ENCODE results near the gene KCNIP4.

The KCNIP4 gene

DNA sequence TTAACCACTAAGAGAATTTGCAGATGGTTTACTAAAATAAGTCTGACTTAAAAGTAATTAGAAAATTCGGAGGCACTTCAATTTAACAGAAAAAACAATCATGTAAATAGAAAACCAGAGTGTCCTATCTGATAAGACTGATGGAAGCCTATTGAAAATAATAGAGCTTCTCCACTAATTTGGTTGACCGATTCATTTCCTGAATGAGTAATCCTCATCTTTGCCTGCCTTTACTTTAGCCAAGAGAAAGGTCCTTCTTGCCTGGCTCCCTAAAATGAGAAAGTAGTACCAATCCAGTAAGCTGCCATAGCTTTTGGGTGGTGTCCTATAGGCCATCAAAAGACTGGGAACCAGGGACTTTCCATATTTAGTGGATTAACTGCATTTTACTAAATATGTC, 48.4 kb downstream of the KCNIP4 start:
- DNase-seq, result no peak

DNA sequence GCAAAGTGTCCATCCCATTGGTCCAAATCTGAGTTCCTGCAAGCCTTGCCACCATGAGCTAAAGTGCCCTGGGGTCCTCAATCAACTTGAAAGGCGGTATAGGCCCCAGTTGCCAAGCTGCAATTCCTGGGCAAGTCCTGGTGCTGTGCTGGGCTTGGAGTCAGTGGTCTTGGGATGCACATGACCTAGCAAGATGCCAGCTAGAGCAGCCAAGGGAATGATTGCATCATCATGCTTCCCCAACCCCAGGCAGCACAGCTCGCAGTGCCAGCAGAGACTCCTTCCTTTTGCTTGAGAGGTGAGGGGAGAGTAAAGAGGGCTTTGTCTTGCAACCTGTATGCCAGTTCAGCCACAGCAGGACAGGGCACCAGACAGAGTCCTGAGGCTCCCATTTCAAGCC, 50.5 kb downstream of the KCNIP4 start:
- no peak for DNase-seq

DNA sequence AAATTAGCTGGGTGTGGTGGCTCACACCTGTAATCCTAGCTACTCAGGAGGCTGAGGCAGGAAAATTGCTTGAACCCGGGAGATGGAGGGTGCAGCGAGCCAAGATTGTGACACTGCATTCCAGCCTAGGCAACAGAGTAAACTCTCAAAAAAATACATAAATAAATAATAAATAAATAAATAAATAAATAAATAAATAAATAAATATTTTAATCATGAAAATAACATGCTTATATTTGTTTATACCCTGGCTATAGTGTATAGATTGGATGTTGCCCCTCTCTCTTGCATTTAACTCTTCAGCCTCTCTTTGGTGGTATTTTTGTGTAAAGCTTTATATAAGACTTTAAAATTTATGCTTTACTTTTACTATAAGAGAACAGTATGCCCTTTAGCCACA, 51.8 kb downstream of the KCNIP4 start:
- no peak for DNase-seq

DNA sequence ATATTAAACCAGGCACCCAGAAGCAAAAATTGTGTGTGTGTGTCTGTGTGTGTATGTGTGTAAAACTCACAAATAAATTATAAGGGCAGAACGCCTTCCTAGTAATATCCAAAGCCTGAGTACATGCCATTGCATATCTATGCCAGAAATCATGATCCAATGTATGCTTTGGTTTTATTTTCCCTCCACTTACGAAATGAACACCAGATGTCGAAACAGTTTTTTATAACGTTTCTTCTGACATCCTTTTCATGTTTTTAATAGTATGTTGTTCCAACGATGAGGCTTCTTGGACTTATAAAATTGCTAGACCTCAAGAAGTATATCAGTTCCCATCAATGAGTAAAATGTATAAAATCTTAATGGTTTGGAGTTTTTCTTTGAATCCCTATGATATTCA, 55.4 kb downstream of the KCNIP4 start:
- DNase-seq, result no peak

DNA sequence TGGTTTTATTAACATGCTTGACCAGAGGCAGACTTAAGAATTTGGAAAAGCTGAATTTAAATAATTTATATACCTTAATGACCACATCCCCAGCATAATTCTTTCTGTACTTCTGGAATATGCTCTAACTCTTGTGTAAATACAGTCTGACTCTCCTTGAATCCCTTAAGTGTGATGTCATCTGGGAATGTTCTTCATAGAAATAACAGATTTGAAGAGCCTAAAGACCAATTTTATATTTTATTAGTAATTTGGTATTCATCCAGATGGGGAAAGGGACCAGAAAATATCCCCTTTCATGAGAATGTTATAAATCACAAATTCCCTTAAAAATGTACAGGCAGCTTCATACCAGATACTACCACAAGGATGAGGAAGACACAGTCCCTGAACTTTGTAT, 58.3 kb downstream of the KCNIP4 start:
- no peak for DNase-seq

DNA sequence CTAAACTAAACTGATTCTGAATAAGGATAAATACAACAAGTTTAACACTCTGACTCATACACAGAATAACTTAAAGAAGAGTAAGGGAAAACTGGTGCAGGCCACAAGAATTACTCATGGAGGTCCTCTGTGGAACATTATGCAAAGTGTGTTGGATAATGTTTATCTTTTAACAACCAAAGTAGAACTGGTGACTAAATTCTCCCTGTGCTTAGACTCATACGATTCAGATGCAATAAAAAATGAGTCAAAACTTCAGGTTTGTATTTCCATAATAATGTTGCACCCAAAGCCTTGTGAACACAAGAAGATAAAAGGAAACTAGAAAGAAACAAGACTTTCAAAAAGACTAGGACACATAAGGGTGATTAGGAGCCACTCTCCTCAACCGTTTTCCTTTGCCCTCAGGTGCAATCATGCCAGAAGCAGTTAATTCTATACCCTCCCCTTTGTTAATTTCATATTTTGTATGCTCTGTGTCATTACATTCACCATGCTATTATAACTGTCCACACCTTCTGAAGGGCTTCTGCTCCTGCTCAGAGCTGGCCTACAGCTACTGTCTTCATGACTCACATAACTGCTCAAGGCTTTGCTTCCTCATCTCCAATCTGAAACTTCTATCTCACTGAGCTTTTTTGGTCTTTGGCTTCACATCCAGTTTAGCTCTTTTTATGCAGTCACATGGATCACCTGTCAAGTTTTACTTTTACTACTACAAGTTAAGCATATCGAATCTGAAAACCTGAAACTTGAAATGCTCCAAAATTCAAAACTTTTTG, 60.2 kb downstream of the KCNIP4 start:
- no peak for DNase-seq

DNA sequence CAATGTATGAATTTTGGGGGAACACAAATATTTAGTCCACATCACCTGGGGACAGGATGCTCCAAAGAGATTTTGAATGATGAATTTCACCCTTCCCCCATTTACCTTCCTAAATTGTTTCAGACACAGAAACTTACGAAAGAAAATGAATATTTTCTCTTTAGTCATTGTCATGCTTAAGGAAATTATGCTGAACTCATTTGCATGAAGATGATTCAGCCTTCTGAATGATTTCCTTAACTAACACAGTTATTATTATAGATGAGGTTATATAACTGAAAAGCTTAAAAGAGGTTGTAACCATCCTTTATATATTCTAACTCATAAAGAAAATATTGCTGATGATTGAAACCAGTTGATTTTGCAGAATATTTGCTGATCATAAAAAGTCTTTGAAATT, 61.1 kb downstream of the KCNIP4 start:
- no peak for DNase-seq

DNA sequence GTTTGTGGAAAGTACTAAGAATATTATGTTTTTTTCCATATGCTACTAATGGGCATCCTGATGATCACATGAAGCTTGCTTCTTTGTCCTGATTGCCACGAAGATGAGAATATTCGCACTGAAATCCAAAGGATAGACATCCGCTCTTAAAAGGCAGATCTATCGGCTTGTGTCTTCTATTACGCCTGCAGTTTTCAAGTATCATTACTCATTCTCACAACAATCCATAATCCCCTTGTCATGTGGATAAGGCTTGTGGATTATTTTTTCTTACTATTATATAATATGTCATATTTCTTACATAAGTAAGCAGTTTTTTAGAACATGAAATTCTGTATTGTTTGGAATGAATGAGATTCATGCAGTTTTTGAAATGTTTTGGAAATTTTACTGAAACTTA, 62.8 kb downstream of the KCNIP4 start:
- no peak for DNase-seq

DNA sequence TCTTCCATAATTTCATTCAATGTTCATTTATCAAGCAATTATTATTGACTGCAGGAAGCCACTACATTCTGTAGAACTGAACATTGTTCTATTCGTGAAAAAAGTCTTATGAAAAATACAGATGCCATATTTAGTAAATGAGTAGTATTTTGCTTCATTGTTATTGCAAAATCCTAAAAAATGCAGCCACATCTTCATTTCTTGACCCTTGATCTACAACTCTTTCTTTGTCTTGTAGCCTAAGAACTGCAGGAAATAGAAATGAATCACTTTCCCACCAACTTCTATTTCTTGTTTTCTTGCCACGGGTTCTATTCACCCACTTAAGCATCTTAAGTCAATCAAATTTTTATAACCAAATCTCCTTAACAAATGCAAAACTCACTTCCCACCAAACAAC, 63.3 kb downstream of the KCNIP4 start:
- DNase-seq, result no peak

DNA sequence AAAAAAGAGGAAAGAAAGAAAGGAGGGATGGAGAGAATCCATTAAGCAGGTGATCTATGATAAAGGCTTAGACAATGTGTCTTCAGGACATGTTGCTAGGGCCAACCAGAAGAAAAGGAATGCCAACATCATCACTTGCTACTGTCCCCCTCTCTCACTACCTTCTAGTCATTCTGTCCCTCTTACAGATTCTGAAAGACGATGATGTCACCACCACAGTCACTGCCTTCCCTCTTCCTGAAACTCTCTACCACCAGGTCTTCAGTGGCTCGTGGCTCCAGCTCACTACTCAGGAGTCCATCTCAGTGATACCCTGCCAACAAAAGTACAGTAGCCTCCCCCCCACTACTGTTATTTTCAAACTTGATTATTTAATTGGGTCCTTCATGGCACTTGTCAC, 64.0 kb downstream of the KCNIP4 start:
- DNase-seq, result no peak

DNA sequence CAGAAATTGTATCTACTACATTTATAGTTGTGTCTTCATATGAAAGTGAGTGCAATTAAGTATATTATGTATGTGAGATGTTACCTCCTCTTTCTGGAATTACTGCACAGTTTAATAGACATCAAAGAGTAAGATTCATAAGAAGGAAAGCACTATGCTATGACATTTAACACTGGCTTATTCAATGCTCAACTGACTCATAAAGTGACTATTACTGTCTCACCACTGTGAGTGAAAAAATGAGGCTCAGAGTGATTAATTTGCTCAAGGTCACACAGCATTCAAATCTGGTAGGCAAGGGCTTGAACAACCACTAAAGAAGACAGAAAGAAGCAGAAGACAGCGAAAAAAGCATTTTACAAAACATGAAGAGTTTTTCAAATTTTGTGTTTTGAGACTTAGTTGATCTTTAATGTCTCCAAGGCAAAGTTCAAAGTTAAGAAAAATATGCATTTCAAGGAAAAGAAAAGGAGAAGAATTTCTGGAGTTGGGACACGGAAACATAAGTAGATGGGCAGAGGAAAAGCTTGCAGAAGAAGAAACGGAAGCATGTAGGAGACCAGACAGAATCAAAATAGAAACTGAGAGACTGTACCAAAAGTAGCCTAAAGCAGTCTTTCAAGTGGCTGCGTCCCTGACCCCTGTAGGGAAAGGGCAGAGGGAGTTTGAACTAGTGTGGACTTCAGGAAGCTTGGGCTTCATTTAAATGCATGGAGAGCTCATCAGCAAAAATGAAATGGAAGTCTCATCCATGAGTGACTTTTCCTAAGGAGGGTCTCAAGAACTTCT, 66.3 kb downstream of the KCNIP4 start:
- no peak for DNase-seq

DNA sequence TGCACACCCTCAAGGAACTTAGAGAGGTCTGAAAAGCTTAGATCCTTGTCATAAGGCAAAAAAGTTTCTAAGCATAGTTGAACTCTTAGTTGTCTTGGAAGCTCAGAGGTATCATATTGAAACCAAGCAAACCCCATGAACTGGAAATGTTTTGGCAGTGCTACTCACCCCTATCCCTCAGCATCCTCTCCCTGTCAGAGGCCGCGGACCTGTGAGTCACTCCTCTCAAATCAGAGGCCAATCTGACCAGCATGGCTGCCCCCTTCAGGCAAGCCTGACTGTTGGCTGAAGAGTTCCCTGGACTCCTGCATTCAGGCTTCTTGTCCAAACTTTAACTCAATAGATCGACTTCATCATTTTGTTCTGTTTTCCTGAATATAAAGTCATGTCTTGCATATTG, 69.4 kb downstream of the KCNIP4 start:
- no peak for DNase-seq

DNA sequence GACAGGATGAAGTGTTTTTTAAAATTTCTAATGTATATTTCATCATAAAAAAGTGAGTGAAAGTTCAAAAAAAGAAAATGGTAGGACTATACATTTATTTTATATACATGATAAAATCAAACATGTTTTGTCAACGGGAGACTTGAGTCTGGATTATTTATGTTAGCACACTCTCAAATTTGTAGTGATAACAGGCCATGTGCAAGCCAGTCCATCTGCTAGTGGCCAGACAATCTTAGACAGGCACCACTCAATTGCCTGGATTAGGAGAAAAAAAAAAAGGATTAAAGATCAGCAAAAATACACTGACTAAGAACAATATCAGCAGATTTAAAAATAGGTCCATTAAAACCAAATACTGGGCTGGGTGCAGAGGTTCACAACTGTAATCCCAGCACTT, 71.9 kb downstream of the KCNIP4 start:
- no peak for DNase-seq

DNA sequence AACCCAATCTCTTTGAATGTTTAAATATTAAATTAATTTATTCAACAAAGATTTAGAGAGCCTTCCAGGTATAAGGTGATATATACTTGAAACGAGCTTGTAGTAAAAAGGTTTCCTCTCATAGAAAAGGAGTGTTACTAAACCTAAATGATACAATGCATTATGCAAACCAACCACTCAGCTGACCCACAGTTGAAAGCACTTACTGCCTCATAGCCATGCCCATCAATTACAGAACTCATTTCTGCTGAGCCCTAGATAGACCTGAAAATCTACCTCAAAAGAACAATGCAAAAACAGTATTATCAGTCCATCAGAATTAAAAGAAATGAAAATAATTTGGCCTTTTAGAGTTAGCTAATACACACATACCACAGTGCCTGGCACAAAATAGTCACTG, 75.4 kb downstream of the KCNIP4 start:
- DNase-seq, result no peak

DNA sequence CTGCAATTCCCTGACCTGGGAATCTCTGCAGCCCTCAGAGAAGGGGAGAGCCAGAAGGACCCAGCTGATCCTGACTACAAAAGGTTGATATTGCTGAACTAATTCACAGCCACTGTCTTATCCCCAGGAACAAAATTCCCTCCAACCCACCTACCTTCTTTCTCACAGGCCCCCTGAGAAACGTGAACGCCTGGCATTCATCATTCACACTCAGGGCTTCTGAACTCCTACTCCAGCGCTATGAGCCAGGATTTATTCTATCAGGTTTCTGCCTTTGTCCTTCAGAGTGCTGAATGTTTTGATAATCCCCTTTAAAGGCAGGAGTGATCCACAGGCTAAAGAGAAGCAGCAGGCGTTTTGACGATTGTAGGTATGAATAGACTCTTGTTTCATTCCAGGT, 76.5 kb downstream of the KCNIP4 start:
- no peak for DNase-seq

DNA sequence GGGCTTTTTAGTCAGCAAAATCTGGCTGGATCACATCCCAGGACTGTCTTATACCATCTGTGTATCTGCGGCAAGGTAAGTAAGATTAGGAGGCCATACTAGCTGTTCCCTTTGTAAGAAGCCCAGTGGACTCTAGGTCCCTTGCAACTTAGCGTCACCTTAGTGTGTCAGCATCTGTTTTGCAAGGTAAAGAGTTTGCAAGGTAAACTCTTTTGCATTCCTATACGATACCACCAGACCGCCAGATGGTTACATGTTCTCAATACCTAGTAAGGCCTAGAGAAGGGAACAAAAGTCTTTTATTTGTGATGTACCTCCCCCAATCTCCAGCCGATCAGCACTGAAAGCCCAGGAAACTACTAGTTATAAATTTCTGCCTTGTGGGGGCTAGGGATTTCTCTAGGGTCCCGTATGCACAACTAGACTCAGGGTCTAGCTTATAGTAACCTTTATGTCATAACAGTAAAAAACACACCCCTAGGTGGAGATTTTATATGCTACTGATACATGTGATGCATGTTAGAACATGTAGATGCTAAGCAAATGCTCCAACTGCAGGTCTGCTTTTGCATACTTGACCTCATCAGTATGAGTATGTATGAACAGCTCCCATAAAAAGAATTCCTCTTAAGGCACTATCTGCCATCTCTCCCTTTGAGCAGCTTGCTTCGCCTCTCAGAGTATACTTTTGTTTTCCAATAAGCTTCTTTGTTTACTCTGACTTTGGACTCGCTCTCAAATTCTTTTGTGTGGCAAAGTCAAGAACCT, 78.4 kb downstream of the KCNIP4 start:
- no peak for DNase-seq

DNA sequence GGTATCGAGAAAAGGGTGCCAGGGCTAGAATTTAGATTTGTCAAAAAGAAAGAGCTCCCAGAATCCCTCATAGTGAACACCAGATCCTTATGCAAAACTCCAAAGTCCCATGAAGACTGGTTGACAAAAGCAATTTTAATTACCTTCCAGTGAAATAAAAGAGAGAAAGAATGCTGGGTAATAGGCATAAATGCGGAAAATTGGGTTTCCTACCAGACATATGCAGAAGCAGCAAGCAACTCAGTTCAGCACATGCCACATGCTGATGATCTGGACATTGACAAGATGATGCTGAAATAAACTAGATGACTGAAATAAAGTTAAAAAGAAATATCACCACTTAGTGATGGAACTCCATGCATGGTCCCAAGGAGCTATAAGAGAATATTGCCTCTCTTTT, 83.9 kb downstream of the KCNIP4 start:
- DNase-seq, result no peak

DNA sequence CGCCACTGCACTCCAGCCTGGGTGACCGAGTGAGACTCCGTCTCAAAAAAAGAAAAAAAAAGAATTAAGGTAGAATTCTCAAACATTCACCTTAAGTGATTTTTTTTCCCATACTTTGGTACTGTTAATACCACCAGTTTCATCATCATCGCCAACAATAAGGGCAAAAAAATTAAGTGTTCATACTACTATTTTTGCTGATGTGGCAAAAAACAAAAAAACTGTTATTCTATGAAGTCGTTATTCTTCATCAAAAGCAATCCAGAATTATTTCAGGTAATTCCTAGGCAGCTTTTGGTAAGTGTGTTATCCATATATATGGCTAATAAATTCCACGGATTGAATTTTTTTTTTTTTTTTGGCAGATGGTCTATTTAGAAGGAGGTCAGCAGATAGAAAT, 85.7 kb downstream of the KCNIP4 start:
- no peak for DNase-seq

DNA sequence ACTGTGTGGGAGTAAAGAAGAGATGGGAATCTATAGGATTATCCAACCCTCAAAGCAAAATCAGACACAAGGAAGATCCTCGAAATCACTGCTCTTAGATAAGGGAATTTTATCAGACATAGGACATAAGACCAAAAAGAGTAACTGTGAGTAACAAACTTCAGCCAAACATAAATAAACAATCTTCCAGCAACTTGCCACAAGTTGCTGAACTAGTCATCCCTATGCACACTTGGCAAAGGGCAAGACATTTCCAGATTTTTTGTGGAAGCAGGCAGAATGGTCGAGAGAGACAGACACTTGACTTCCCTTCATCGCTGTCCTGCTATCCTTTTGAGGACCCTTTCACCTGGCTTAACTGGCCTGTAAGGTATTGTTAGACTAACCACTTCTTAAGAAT, 89.6 kb downstream of the KCNIP4 start:
- no peak for DNase-seq

DNA sequence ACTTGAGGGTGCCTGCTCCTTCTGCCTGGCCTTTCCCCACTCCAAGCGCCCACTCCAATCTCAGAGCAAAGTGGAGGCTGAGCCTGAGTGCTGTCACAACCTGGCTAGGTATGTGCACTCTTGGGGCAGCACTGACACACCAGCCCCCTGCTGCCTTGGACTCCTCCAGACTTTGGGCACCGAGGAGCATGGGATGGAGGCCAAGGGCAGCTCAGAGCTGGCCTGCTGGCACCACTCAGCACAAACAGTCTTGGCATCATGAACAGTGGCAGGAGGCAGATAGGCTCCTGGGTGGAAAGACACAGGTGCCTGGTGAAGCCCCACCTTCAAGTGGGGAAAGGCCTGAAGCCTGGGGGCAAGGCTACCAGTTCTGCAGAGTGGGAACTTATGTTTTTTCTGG, 91.8 kb downstream of the KCNIP4 start:
- DNase-seq, result no peak

DNA sequence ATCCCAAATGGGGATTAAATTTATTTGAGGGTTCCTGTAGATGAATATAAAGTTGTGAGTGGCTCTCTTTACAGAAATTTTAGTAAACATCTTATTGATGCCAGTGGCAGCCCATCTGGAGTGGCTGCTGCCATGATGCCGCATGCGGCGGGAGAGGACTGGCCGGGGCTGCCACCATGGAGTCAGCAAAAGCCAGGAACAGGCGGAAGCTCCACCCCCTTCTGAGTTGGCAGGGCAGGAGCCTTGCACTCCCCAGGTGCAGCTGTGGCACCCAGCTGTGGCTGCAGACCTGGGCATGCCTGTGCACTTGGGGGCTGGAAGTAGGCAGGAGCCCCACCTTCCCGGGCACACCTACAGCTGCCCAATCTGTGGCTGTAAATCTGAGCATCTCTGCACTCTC, 92.3 kb downstream of the KCNIP4 start:
- no peak for DNase-seq

DNA sequence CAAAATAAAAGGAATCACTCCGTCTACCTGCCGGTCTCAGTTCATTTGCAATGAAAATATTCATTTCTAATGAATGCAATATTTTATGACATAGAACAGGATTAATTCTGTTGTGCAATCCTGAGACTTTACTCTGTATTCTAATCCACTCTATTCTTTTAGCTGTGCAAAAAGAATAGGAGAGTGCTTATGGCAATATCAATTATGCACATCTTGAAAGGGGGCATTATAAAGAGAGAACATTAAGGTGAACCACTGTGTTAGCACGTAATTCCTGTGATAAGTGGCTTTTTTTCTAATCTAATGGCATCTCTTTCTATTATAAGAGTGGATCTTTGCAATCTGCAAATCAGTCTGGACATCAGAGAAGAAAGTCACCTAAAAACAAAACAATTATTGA, 99.5 kb downstream of the KCNIP4 start:
- no peak for DNase-seq

DNA sequence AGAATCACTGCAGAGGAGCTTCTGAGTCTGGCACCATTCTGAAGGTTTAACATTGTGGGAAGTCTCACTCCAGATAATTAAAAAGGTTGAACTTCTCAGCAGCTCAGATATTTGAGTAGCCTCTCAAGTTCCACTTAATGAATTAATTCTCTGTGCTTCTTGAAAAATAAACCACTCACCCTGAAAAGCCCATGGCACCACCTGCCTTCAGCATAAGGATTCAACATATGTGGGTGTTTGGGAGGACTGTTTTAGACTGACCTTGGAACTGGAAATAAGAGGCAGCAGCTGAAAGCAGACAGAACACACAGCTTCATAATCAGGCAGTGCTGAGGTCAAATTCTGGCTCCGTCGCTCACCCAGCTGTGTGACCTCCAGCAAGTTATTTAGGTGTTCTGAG, 100.6 kb downstream of the KCNIP4 start:
- no peak for DNase-seq

DNA sequence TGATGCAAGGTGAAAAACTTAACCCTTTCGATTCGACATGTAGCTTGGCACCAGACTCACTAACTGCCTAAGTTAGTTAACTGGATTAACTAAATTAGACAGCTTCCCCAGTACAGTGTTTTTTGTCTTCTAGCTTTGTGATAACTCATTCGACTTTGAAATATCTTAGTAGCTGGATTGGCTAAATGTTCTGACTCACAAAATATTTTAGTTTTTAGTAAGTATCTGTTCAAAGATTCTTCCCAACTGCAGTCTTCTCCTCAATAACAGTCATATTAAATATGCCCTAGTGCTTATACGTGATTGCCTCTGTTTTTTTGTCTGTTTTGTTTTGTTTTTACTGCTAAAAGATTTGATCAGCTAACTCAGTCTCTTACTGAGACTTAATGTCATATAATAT, 102.9 kb downstream of the KCNIP4 start:
- DNase-seq, result no peak
